GM21360 (cell line): ENCODE measurements around the gene NGF.
"Not testable (repeated sequence)": the region's sequence is repeated elsewhere in the genome, so short reads cannot be mapped to it uniquely, and the experiment has no call there.

Source experiments
- ATAC-seq: cut with Tn5 transposase; IDR thresholded peaks from one replicate; pipeline ENCODE4 v1.9.1; 2021; ENCODE audit warnings: mild to moderate bottlenecking, moderate library complexity; ENCODE audit not compliant: unreplicated experiment

NGF gene

GRCh38 chr1:115337633-115338456 lies at the start of gene NGF:
Gene NGF, minus strand, starts transcription at chr1:115338249. Its CDS starts 51,454 bp downstream, at chr1:115286795.
- ATAC-seq, result no peak

- ATAC-seq, result not testable (repeated sequence)
Measured at GRCh38 chr1:115383455-115383854, 45.4 kb upstream of the NGF start.

- ATAC-seq, result no peak
Measured at GRCh38 chr1:115379943-115380342, 41.9 kb upstream of the NGF start.

GRCh38 chr1:115377411-115377810 lies 39.4 kb upstream of the NGF start:
- no peak for ATAC-seq

GRCh38 chr1:115374598-115374997 lies 36.5 kb upstream of the NGF start:
- ATAC-seq, result no peak

- ATAC-seq, result no peak
Measured at GRCh38 chr1:115373305-115373704, 35.3 kb upstream of the NGF start.

- ATAC-seq, result no peak
Measured at GRCh38 chr1:115365738-115366137, 27.7 kb upstream of the NGF start.

- no peak for ATAC-seq
Measured at GRCh38 chr1:115364780-115365155, 26.7 kb upstream of the NGF start.

GRCh38 chr1:115364046-115364779 lies 26.2 kb upstream of the NGF start:
- ATAC-seq, result no peak

- ATAC-seq, result no peak
Measured at GRCh38 chr1:115363171-115363570, 25.1 kb upstream of the NGF start.

- ATAC-seq, result not testable (repeated sequence)
Measured at GRCh38 chr1:115360505-115361129, 22.6 kb upstream of the NGF start.

- ATAC-seq, result not testable (repeated sequence)
Measured at GRCh38 chr1:115359787-115360452, 21.9 kb upstream of the NGF start.

- no peak for ATAC-seq
Measured at GRCh38 chr1:115356356-115356755, 18.3 kb upstream of the NGF start.

GRCh38 chr1:115355069-115355468 lies 17.0 kb upstream of the NGF start:
- ATAC-seq, result no peak

GRCh38 chr1:115351143-115351542 lies 13.1 kb upstream of the NGF start:
- no peak for ATAC-seq

GRCh38 chr1:115348636-115349035 lies 10.6 kb upstream of the NGF start:
- no peak for ATAC-seq

- ATAC-seq, result no peak
Measured at GRCh38 chr1:115347282-115347681, 9.2 kb upstream of the NGF start.

GRCh38 chr1:115343200-115343737 lies 5.2 kb upstream of the NGF start:
- ATAC-seq, result no peak

GRCh38 chr1:115341948-115342347 lies 3.9 kb upstream of the NGF start:
- ATAC-seq, result no peak

- ATAC-seq, result no peak
Measured at GRCh38 chr1:115340879-115341278, 2.8 kb upstream of the NGF start.

- no peak for ATAC-seq
Measured at GRCh38 chr1:115338457-115338820, 390 bp upstream of the NGF start.
